Fibroblast of mammary gland (primary cell): Measurements from ENCODE around the gene TSC2.
"Not testable (repeated sequence)": the region's sequence is repeated elsewhere in the genome, so short reads cannot be mapped to it uniquely, and the experiment has no call there.

ENCODE experiments used
- DNase-seq: peaks from one replicate; pipeline ENCODE4 v3.0.0-alpha.2; 2010; ENCODE audit warnings: low read depth
- H3K4me3 ChIP-seq: 2 replicates; pipeline ENCODE4 v1.5.1; 2011; ENCODE audit warnings: low read depth, mild to moderate bottlenecking, low read length, moderate library complexity; ENCODE audit not compliant: control insufficient read depth
- CTCF ChIP-seq: conservative IDR thresholded peaks from 2 replicates; pipeline ENCODE4 v1.5.1; 2011; ENCODE audit warnings: low read depth, low read length, inconsistent platforms; ENCODE audit not compliant: control insufficient read depth, insufficient read depth

The TSC2 gene

GRCh38 chr16:2009791-2010510 is 37.8 kb upstream of the TSC2 start, which contains the start of gene ZNF598:
Gene ZNF598 (minus strand): TSS chr16:2009821.
- peak; percentile 77 for DNase-seq
- no peak for TF ChIP-seq CTCF
- H3K4me3 ChIP-seq: peak within 1 kb of the TSS; percentile 81

- DNase-seq, H3K4me3 ChIP-seq: not testable (repeated sequence)
Observed at GRCh38 chr16:2011726-2012125, 36.1 kb upstream of the TSC2 start.

- no peak for DNase-seq
- TF ChIP-seq CTCF: no peak
- H3K4me3 ChIP-seq: no peak overlapping the region
Observed at GRCh38 chr16:2013527-2013926, 34.3 kb upstream of the TSC2 start.

- peak; percentile 69 for DNase-seq
Observed at GRCh38 chr16:2015117-2015946, 32.5 kb upstream of the TSC2 start.

GRCh38 chr16:2015947-2016208 is 31.9 kb upstream of the TSC2 start:
- TF ChIP-seq CTCF: no peak
- DNase-seq: no peak
- no peak overlapping the region for H3K4me3 ChIP-seq

More at GRCh38 chr16:2015117-2015946, 32.5 kb upstream of the TSC2 start:
- H3K4me3 ChIP-seq: no peak overlapping the region
- no peak for TF ChIP-seq CTCF

- no peak for DNase-seq
- peak; percentile 43 for TF ChIP-seq CTCF
- H3K4me3 ChIP-seq: no peak overlapping the region
Observed at GRCh38 chr16:2016407-2016922, 31.3 kb upstream of the TSC2 start.

GRCh38 chr16:2019518-2019920 is 28.3 kb upstream of the TSC2 start, which contains the start of gene NPW:
Gene NPW (plus strand): TSS chr16:2019785.
- no peak for TF ChIP-seq CTCF
- DNase-seq: no peak
- no peak within 1 kb of the TSS for H3K4me3 ChIP-seq
